Fibroblast of the conjunctiva (primary cell): ENCODE results near the gene NTSR1.

ENCODE experiments used
- DNase-seq: peaks from one replicate; pipeline ENCODE4 v3.0.0-alpha.2; 2010; ENCODE audit warnings: low read depth

The NTSR1 gene

GRCh38 chr20:62758226-62758912 lies 49.7 kb downstream of the NTSR1 start:
- no peak for DNase-seq

GRCh38 chr20:62759981-62760431 lies 51.4 kb downstream of the NTSR1 start:
- no peak for DNase-seq

- DNase-seq: no peak
Observed at GRCh38 chr20:62760471-62760855, 51.8 kb downstream of the NTSR1 start.

GRCh38 chr20:62760856-62761758 lies 52.5 kb downstream of the NTSR1 start:
- no peak for DNase-seq

GRCh38 chr20:62761759-62762131 lies 53.1 kb downstream of the NTSR1 start:
- DNase-seq: no peak

GRCh38 chr20:62762376-62762775 lies 53.7 kb downstream of the NTSR1 start:
- DNase-seq: no peak

GRCh38 chr20:62762801-62763368 lies 54.2 kb downstream of the NTSR1 start:
- no peak for DNase-seq

- no peak for DNase-seq
Observed at GRCh38 chr20:62763404-62763803, 54.8 kb downstream of the NTSR1 start.

GRCh38 chr20:62764156-62764935 lies 55.7 kb downstream of the NTSR1 start:
- DNase-seq: no peak

- DNase-seq: no peak
Observed at GRCh38 chr20:62765021-62765420, 56.4 kb downstream of the NTSR1 start.

GRCh38 chr20:62765432-62766070 lies 56.9 kb downstream of the NTSR1 start:
- DNase-seq: no peak

- DNase-seq: no peak
Observed at GRCh38 chr20:62766071-62766450, 57.4 kb downstream of the NTSR1 start.

GRCh38 chr20:62766716-62767115 lies 58.1 kb downstream of the NTSR1 start:
- DNase-seq: no peak

GRCh38 chr20:62768234-62768546 lies 59.6 kb downstream of the NTSR1 start:
- DNase-seq: no peak

GRCh38 chr20:62768551-62769287 lies 60.1 kb downstream of the NTSR1 start:
- no peak for DNase-seq

- DNase-seq: no peak
Observed at GRCh38 chr20:62769346-62770071, 60.9 kb downstream of the NTSR1 start.

- DNase-seq: no peak
Observed at GRCh38 chr20:62770111-62770910, 61.7 kb downstream of the NTSR1 start.

GRCh38 chr20:62770916-62771315 lies 62.3 kb downstream of the NTSR1 start:
- DNase-seq: no peak

GRCh38 chr20:62771396-62772102 lies 62.9 kb downstream of the NTSR1 start:
- DNase-seq: no peak
